GM19452 (cell line): ENCODE measurements around the gene MLYCD.

Source experiments
- ATAC-seq: cut with Tn5 transposase; IDR thresholded peaks from one replicate; pipeline ENCODE4 v1.9.1; 2021; ENCODE audit not compliant: unreplicated experiment

MLYCD gene

DNA sequence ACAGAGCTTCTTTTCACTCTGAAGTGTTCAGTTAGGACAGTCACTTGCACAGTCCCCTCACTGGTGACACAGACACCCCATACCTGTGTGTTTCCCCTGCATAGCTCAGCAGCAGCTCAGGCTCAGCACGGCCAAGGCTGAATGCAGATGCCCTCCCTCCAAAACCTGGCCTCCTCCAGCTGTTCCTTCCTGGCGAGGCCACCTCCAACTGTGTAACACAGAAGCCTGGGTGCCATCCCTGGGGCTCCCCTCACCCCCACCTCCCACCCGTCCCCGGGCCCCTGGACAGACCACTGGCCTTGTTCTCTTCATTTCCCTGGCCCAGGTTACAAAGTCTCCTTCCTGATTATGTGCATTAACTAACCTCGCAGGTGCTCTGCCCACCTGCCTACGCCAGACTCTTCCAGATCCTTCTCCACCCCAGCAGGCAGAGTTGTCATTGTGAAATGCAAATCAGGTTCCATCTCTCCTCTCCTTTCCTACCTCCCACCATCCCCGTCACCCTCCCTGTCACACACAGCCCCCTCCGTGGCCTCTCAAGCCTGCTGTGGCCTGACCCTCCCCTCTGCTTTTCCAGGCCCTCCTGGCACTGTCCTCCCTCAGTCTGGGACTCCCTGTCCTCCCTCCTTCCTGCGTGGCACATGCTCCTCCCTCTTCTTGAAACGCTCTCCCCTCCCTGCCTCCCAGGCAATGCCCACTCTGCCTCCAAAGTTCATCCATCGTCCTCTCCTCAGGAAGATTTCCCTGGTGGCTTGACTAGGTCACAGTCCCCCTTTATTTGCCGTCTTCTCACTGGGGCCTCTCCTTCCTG, 26.4 kb downstream of the MLYCD start:
- ATAC-seq = no peak

- no peak for ATAC-seq
Measured at GRCh38 chr16:83925957-83926725, 27.2 kb downstream of the MLYCD start.

- no peak for ATAC-seq
Measured at GRCh38 chr16:83926726-83927397, 27.9 kb downstream of the MLYCD start.

GRCh38 chr16:83928341-83929055, 29.6 kb downstream of the MLYCD start:
- ATAC-seq = no peak

DNA sequence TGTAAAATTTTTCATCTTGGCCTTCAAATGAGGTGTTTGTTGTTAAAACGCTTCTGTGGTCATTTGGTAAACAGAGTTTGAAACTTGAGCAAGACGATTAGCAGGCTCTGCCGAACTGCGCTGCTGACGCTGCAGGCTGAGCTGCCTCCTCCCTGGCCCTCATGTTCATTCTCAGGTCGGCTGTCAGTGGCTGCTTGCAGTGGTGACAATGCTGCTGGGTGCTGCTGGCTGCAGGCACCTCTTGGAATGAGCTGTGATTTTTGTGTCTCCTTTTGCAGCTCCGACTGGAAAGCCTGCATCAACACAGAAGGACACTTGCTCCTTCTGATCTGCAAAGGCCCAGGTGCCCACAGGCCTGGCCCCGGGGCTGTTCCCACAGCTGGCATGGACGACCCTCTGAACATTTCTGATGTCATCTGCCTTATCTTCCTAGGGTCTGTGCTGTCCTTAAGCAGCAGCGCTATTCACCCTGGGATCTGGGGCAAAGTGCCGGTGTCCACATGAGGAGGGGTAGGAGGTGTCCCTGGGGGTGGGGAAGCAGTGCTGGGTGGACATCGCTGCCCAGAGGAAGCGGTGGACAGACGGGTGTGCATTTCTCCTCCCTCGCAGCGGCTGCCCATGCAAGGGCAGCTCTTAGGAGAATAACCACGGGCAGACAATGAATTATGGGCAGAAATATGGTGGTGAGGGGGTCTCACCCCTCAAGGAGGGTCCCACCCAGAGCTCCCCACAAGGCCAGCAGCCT, 31.1 kb downstream of the MLYCD start:
- no peak for ATAC-seq

GRCh38 chr16:83930730-83931500, 32.0 kb downstream of the MLYCD start:
- ATAC-seq = no peak

- ATAC-seq = no peak
Measured at GRCh38 chr16:83931556-83931955, 32.6 kb downstream of the MLYCD start.

GRCh38 chr16:83932304-83932703, 33.4 kb downstream of the MLYCD start:
- ATAC-seq = no peak

DNA sequence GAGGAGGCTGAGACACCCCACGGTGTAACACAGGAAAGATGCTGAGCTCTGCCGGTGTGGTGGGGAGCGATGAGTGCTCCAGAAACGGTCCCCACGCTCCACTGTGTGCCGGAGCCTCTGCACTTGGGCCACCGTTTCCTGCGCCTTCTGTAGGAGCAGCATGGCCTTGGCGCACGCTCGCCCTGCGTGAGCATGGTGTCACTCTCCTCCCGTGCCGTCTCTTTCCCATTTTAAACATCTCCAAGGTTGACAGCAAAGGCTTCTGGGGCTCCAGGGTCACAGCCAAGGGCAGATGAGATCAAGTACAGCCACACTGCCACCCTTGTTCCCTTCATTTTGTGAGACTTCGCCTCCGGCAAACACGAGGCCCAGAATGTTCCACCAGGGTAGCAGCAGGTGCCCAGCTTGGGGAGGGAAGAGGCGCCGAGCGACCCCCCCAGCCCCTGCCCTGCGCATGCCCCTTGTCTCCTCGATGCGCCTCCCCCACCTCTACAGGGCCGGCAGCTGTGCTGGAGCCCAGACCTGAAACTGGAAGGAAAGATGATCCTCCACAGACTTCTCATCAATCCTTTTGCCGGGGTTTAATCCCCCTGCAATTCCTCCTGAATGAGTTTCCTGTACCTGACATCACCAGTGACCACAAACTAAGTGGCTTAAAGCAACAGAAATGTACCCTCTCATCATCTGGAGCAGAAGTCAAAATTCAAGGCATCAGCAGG, 34.2 kb downstream of the MLYCD start:
- ATAC-seq = no peak

- ATAC-seq = no peak
Measured at GRCh38 chr16:83933885-83934683, 35.2 kb downstream of the MLYCD start.

GRCh38 chr16:83934684-83934977, 35.7 kb downstream of the MLYCD start:
- ATAC-seq = no peak

DNA sequence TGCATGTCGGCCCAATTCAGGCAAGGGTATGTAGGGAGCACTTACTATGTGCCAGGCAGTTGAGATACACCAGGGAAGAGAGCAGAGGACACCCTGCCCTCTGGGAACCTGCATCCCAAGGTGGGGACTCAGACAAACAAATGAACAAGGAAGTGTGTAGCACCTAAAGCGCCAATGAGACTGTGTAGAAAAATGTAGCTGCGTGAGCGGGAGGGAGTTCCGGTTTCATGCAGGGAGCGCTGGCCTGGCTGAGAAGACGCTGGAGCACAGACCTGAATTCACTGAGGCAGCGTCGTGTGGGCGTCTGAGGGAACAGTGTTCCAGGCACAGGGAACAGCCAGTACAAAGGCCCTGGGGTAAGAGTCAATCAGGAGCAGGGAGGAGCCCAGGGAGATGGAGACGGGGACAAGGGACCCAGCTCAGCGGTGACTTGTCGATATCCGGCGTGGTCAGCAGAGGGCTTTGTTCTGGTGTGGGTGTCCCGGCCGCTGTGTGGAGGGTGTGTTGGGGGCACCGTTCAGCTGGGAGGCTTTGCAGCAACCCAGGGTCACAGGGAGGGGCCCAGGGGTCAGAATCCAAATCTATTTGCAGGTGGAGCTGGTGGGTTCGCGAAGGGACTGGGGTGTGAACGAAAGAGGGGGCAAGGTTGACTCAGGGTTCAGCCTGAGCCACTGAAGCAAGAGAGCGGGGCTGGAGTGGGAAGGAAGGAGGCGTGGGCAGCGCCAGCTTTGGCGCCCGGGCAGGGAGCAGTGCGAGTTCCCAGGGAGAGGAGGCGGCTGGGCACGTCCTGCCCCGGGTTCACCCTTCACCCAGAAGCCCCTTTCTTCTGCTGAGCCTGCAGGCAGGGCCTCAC, 36.3 kb downstream of the MLYCD start:
- ATAC-seq = no peak

- no peak for ATAC-seq
Measured at GRCh38 chr16:83935858-83936255, 36.9 kb downstream of the MLYCD start.

DNA sequence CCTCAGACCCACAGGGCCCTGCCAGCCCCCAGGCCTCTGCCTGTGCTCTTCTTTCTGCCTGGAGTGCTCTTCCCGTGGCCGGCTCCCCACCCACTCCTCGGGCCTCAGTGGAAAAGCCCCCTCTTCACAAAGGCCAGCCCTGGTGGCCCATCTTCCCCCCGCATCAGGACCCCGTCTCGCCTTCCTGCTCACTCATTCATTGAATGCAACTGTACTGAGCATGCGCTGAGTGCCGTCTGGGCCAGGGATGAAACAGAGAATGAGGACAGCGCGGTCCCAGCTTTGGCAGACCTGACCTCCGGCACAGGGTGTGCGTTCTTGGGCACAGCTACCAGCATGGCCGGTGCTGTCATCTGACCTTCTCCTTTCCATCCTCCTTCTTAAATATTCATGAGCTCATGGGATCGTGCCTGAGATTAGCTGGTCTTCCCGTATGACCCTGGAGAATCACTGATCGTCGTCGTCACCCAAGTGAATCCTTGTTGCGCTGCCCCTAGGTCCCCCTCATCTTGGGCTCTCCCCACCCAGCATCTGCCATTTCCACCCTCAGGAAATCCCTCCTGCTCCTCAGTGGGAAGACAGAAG, 37.8 kb downstream of the MLYCD start:
- ATAC-seq = no peak

- ATAC-seq = no peak
Measured at GRCh38 chr16:83937267-83937666, 38.4 kb downstream of the MLYCD start.

DNA sequence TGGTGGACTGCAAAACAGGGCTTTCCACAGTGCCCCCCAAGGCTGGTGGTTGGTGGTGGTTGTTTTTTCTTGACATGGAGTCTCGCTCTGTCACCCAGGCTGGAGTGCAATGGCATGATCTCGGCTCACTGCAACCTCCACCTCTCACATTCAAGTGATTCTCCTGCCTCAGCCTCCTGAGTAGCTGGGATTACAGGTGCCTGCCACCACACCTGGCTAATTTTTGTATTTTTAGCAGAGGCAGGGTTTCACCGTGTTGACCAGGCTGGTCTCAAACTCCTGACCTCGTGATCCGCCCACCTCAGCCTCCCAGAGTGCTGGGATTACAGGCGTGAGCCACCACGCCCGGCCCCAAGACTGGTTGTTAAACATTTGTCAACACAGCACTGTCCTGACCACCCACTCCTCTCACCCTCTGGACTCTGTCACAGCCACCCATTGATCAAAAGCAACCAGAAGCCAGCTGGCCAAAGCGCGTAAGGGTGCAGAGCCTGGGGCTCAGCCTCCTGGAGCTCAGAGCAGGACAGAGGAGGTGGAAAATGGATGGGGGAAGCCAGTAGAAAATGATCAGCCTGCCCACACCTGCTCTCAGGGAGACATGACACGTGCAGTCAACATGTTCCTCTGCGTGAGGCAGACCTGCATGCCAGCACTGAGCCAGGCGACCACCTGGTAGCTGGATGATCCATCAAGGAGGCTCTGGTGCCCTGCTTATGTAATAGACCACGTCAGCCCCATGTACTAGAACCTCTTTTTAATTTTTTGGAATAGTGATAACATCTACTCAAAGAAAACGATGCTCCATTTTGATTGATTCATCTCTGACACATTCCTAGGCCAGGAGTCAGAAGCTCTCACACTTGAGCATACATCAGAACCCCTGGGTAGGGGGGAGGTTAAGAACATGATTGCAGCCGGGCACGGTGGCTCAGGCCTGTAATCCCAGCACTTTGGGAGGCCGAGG, 39.3 kb downstream of the MLYCD start:
- ATAC-seq = no peak
